Hepatocyte (in vitro differentiated cells): ENCODE measurements around the gene TMC8. TPM values are rescaled to one million over a fixed set of nuclear protein-coding genes. Genes with fewer than 3 reads are reported as not detected.

ENCODE experiments used
- DNase-seq: peaks from one replicate; pipeline ENCODE4 v3.0.0-alpha.2; 2016; ENCODE audit warnings: low spot score
- H2AFZ ChIP-seq: fragments of 200-600 bp; sonication (generic); 2 replicates; pipeline ENCODE4 v1.6.0; 2016; ENCODE audit warnings: antibody characterized with exemption, mild to moderate bottlenecking
- H3K27ac ChIP-seq: fragments of 200-600 bp; sonication (generic); 2 replicates; pipeline ENCODE4 v1.5.1; 2016; ENCODE audit warnings: mild to moderate bottlenecking
- H3K27me3 ChIP-seq: fragments of 200-600 bp; sonication (generic); 2 replicates; pipeline ENCODE4 v1.6.1; 2016
- H3K36me3 ChIP-seq: fragments of 200-600 bp; sonication (generic); replicated peaks from 2 replicates; pipeline ENCODE4 v1.5.1; 2016; ENCODE audit warnings: low read depth; ENCODE audit not compliant: insufficient read depth
- H3K4me1 ChIP-seq: fragments of 200-600 bp; sonication (generic); 2 replicates; pipeline ENCODE4 v1.5.1; 2016; ENCODE audit warnings: mild to moderate bottlenecking, moderate library complexity; ENCODE audit not compliant: insufficient read depth
- H3K4me2 ChIP-seq: fragments of 200-600 bp; sonication (generic); 2 replicates; pipeline ENCODE4 v1.6.0; 2016
- H3K4me3 ChIP-seq: fragments of 200-600 bp; sonication (generic); 2 replicates; pipeline ENCODE4 v1.5.1; 2016; ENCODE audit warnings: mild to moderate bottlenecking
- H3K79me2 ChIP-seq: fragments of 200-600 bp; sonication (generic); 2 replicates; pipeline ENCODE4 v1.6.0; 2017; ENCODE audit warnings: mild to moderate bottlenecking
- H3K9me2 ChIP-seq: fragments of 200-600 bp; sonication (generic); replicated peaks from 2 replicates; pipeline ENCODE4 v1.6.0; 2017; ENCODE audit warnings: mild to moderate bottlenecking; ENCODE audit not compliant: insufficient read depth
- H3K9me3 ChIP-seq: fragments of 200-600 bp; sonication (generic); 2 replicates; pipeline ENCODE4 v1.5.1; 2016; ENCODE audit warnings: low read depth, mild to moderate bottlenecking
- H4K20me1 ChIP-seq: fragments of 200-600 bp; sonication (generic); 2 replicates; pipeline ENCODE4 v1.6.0; 2016; ENCODE audit warnings: mild to moderate bottlenecking; ENCODE audit not compliant: insufficient read depth, poor library complexity, severe bottlenecking
- EZH2 ChIP-seq: fragments of 200-600 bp; sonication (generic); IDR thresholded peaks from 2 replicates; pipeline ENCODE4 v1.6.1; 2016; ENCODE audit warnings: antibody characterized with exemption, mild to moderate bottlenecking, borderline replicate concordance
- EZH2phosphoT487 ChIP-seq: fragments of 200-600 bp; sonication (generic); IDR thresholded peaks from one replicate; pipeline ENCODE4 v1.6.1; 2018; ENCODE audit warnings: antibody characterized with exemption, mild to moderate bottlenecking, low read depth, moderate library complexity; ENCODE audit not compliant: unreplicated experiment, severe bottlenecking
- WGBS: methylation state at CpG from one replicate; pipeline ENCODE4 v1.1.6; 2016; ENCODE audit warnings: low lambda C conversion rate; ENCODE audit errors: missing lambda C conversion rate; 5-methylcytosine and 5-hydroxymethylcytosine counted together
- polyA plus RNA-seq: library from polyadenylated mRNA; unstranded; fragments of >200 nt; fragmentation: Nextera tagmentation; extraction: Ambion mirVana; gene quantifications from 2 replicates; pipeline ENCODE4 v1.2.1, GENCODE V29; 2016
- total RNA-seq: library from RNA; depleted of rRNA; stranded (reverse); fragments of >200 nt; gene quantifications from 2 replicates; pipeline ENCODE4 v1.2.3, GENCODE V29; 2014
- TF ChIP-seq, protein P1 (sequence below): fragments of 200-600 bp; sonication (generic); IDR thresholded peaks from 2 replicates; pipeline ENCODE4 v1.5.1; 2016; ENCODE audit warnings: antibody characterized with exemption, mild to moderate bottlenecking; ENCODE audit not compliant: poor library complexity

The TMC8 gene
- total and polyA plus RNA-seq, 2 experiments from 2014 or later: 0.07 to 1.2 TPM

DNA sequence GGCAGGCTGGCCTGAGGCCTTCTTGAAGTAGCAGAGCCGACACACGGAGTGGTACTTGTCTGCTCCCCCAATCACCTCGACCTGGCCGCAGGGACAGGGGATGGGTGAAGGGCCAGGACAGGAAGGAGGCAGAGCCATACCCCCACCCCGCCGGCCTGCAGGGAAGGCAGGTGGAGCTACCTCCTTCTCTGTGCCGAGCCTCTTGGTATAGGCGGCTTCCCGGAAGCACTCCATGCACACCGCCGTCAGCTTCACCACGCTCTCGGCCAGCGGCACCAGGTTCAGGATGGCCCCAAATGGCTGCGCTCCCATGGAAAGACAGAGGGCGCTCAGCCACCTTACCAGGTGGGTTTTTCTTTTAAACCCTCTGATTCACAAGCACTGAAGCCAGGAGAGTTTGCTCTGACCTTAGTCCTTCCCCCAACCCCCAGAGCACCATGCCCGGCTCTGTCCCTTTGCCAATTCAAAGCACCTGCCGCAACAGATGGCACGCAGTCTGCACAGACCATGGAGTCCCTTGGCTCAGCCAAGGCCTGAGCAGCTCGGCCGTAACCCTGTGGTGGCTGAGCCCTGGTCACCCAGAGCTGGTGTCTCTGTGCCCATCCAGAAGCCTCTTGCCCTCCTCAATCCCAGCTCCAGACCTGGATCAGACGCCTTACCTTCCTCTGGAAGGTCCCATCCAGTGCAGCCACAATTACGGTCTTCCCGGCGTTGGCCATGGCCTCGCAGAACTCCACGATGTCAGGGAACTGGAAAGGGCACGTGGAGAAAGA lies 44.5 kb downstream of the TMC8 start:
- WGBS: 94% methylated on average over 28 of the region's 28 CpGs
- Histone ChIP-seq H3K27ac (no peak overlapping the region), H3K4me3 (no peak overlapping the region), H3K4me2 (no peak overlapping the region), H4K20me1 (no peaks in the 10 kb centered on the region), H3K9me3 (no peaks in the 10 kb centered on the region), H3K79me2 (peaks cover under 1% of the 10 kb centered on the region), H3K4me1 (peaks cover 21% of the 10 kb centered on the region), H3K36me3 (no peaks in the 10 kb centered on the region), H3K27me3 (no peaks in the 10 kb centered on the region), H2AFZ (no peak overlapping the region), H3K9me2 (no peaks in the 10 kb centered on the region)
- TF ChIP-seq, protein P1, sequence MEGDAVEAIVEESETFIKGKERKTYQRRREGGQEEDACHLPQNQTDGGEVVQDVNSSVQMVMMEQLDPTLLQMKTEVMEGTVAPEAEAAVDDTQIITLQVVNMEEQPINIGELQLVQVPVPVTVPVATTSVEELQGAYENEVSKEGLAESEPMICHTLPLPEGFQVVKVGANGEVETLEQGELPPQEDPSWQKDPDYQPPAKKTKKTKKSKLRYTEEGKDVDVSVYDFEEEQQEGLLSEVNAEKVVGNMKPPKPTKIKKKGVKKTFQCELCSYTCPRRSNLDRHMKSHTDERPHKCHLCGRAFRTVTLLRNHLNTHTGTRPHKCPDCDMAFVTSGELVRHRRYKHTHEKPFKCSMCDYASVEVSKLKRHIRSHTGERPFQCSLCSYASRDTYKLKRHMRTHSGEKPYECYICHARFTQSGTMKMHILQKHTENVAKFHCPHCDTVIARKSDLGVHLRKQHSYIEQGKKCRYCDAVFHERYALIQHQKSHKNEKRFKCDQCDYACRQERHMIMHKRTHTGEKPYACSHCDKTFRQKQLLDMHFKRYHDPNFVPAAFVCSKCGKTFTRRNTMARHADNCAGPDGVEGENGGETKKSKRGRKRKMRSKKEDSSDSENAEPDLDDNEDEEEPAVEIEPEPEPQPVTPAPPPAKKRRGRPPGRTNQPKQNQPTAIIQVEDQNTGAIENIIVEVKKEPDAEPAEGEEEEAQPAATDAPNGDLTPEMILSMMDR: no peak
- no peak for TF ChIP-seq EZH2
- TF ChIP-seq EZH2phosphoT487: no peak
- DNase-seq: no peak

DNA sequence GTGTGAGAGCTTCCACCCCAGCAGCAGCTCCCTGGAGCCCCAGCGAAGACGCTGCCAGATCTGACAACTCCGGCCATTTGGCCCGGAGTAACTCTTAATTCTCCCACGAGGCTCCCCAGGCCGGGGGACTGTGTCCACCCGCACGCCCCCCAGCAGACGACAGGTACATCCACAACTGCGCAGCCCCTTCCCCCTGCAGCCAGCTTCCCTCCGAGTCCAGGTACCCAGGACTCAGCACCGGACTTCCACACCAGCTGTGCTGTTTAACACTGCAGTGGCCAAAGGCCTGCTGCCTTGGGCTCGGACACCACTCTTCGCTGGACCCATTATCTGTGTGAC lies 45.0 kb downstream of the TMC8 start:
- no peak for DNase-seq
- H3K27ac ChIP-seq: no peak overlapping the region
- TF ChIP-seq EZH2phosphoT487: no peak
- TF ChIP-seq EZH2: no peak
- TF ChIP-seq, protein P1: no peak
- H3K9me3 ChIP-seq: no peaks in the 10 kb centered on the region
- no peaks in the 10 kb centered on the region for H4K20me1 ChIP-seq
- H3K9me2 ChIP-seq: no peaks in the 10 kb centered on the region
- H3K36me3 ChIP-seq: no peaks in the 10 kb centered on the region
- H3K4me1 ChIP-seq: peaks cover 21% of the 10 kb centered on the region
- no peak overlapping the region for H3K4me3 ChIP-seq
- H3K4me2 ChIP-seq: no peak overlapping the region
- no peaks in the 10 kb centered on the region for H3K79me2 ChIP-seq
- no peaks in the 10 kb centered on the region for H3K27me3 ChIP-seq
- H2AFZ ChIP-seq: no peak overlapping the region
- whole genome bisulfite sequencing: 94% methylated on average over 14 of the region's 14 CpGs

DNA sequence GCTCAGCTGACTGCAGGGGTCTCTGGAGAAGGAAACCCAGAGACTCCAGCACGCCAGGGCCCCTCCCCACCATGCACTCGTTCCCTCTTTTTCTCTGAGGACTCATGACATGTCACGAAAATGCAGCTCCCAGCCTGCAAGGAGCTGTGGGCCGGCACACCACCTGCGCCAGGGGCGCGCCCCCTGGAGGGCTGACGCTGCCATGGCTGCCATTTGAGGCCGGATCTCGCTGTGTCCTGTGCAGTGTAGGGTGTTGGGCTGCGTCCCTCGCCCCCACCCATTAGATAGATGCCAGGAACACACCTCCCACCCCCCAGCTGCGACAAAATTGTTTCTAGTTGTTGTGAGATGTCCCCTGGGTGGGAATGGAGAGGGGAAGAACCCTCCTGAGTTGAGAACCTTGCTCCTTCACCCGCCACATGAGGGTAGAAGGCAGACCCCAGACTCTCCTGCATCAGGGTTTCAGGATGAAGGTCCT lies 46.0 kb downstream of the TMC8 start:
- Histone ChIP-seq H4K20me1 (no peaks in the 10 kb centered on the region), H3K9me3 (no peaks in the 10 kb centered on the region), H3K4me2 (no peak overlapping the region), H3K4me3 (no peak overlapping the region), H2AFZ (no peak overlapping the region), H3K27ac (no peak overlapping the region), H3K4me1 (peaks cover 21% of the 10 kb centered on the region), H3K79me2 (no peaks in the 10 kb centered on the region), H3K9me2 (no peaks in the 10 kb centered on the region), H3K27me3 (no peaks in the 10 kb centered on the region), H3K36me3 (no peaks in the 10 kb centered on the region)
- 35% methylated on average over 14 of the region's 14 CpGs for WGBS
- TF ChIP-seq EZH2phosphoT487: no peak
- TF ChIP-seq, protein P1: peak; percentile 83
- peak; percentile 80 for DNase-seq
